ENCODE results near the gene PTP4A1. TPM values are rescaled to one million over a fixed set of nuclear protein-coding genes. Genes with fewer than 3 reads are reported as not detected.
A peak's percentile ranks its signal among the peaks of the same experiment; 100 is the strongest.

Gene PTP4A1
- total RNA-seq, 4 donors from 2014 or later, result 27.7 to 54.5 (median 39.7) TPM

DNA sequence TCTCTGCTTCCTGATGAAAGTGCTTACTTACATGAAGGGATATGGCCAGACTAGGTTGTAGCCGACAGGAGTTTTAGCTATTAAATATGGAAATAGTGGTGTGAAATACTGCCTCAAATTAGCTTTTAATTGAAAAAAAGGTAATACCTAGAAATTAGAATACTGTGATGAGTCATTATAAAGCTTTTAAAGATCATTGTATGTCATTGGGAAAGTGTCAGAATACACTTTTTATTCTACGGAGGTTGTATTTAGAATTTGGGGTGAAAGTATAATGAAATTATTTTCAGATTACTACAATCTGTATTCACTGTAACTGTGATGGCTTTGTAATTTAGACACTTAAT is 2.2 kb downstream of the PTP4A1 start:
- H3K4me3 ChIP-seq, result peak overlapping the region; percentile 82 to 85
- no peaks in the 10 kb centered on the region for H3K27me3 ChIP-seq
- no peaks in the 10 kb centered on the region for H3K9me3 ChIP-seq
- peaks cover 0 to 29% of the 10 kb centered on the region in 2 donors for H3K36me3 ChIP-seq
- peak overlapping the region; percentile 97 to 100 (median 99) for H3K27ac ChIP-seq
- WGBS, 2 donors (ENCODE audit: low coverage in 1 of 2), result 70 to 100% methylated on average over 1 to 2 of the region's 2 CpGs
- TF ChIP-seq POLR2AphosphoS5 (IDR thresholded peaks at IDR 0.05), result no peak
- TF ChIP-seq CTCF (IDR thresholded peaks at IDR 0.05), result no peak
- TF ChIP-seq EP300 (IDR thresholded peaks at IDR 0.05), result no peak
- no peak for TF ChIP-seq POLR2A (IDR thresholded peaks at IDR 0.05)
- no peak for ATAC-seq
- H3K4me1 ChIP-seq, result peaks cover 0 to 36% (median 4%) of the 10 kb centered on the region in 3 donors

- Histone ChIP-seq H3K4me1 (peaks cover 0 to 34% (median 3%) of the 10 kb centered on the region in 3 donors), H3K27ac (no peak overlapping the region), H3K36me3 (peaks cover 6 to 46% of the 10 kb centered on the region in 2 donors), H3K4me3 (no peak overlapping the region), H3K9me3 (no peaks in the 10 kb centered on the region), H3K27me3 (no peaks in the 10 kb centered on the region)
- whole genome bisulfite sequencing, 2 donors (ENCODE audit: low coverage in 1 of 2), result 82 to 90% methylated on average over 3 of the region's 3 CpGs
- no peak for TF ChIP-seq POLR2AphosphoS5 (IDR thresholded peaks at IDR 0.05)
- TF ChIP-seq EP300 (IDR thresholded peaks at IDR 0.05), result no peak
- no peak for TF ChIP-seq POLR2A (IDR thresholded peaks at IDR 0.05)
- TF ChIP-seq CTCF (IDR thresholded peaks at IDR 0.05), result no peak
- ATAC-seq, result no peak
These were observed 4.0 kb downstream of the PTP4A1 start for GRCh38 chr6:63576147-63576772.

- ATAC-seq, result no peak
- Histone ChIP-seq H3K4me3 (no peak overlapping the region), H3K36me3 (peaks cover 6 to 55% of the 10 kb centered on the region in 2 donors), H3K4me1 (peaks cover 0 to 29% (median 0%) of the 10 kb centered on the region in 3 donors), H3K27ac (no peak overlapping the region), H3K9me3 (no peaks in the 10 kb centered on the region), H3K27me3 (no peaks in the 10 kb centered on the region)
- TF ChIP-seq EP300 (IDR thresholded peaks at IDR 0.05) (no peak), POLR2AphosphoS5 (IDR thresholded peaks at IDR 0.05) (no peak), POLR2A (IDR thresholded peaks at IDR 0.05) (no peak), CTCF (IDR thresholded peaks at IDR 0.05) (no peak)
- 72 to 90% methylated on average over 4 to 5 of the region's 5 CpGs for WGBS, 2 donors (ENCODE audit: low coverage in 1 of 2)
These were observed 4.9 kb downstream of the PTP4A1 start for GRCh38 chr6:63576985-63577712.

GRCh38 chr6:63578757-63579156 is 6.5 kb downstream of the PTP4A1 start:
- peaks cover 0 to 29% (median 0%) of the 10 kb centered on the region in 3 donors for H3K4me1 ChIP-seq
- no peak overlapping the region for H3K27ac ChIP-seq
- H3K9me3 ChIP-seq, result no peaks in the 10 kb centered on the region
- ATAC-seq, result no peak
- TF ChIP-seq CTCF (IDR thresholded peaks at IDR 0.05) (no peak), EP300 (IDR thresholded peaks at IDR 0.05) (no peak)
- H3K27me3 ChIP-seq, result no peaks in the 10 kb centered on the region
- H3K4me3 ChIP-seq, result no peak overlapping the region
- peaks cover 6 to 61% of the 10 kb centered on the region in 2 donors for H3K36me3 ChIP-seq
- WGBS, 2 donors (ENCODE audit: low coverage in 1 of 2), result 94 to 100% methylated on average over 2 of the region's 2 CpGs

Data from gastroesophageal sphincter (tissue), 4 donors.